IPS DF 19.7 (cell line): ENCODE data around the gene RAB9A.

Experiments
- DNase-seq: peaks from one replicate; pipeline ENCODE4 v3.0.0-alpha.2; 2013; ENCODE audit warnings: low read depth, low spot score

Gene RAB9A

GRCh38 chrX:13747836-13748235, 58.9 kb downstream of the RAB9A start:
- no peak for DNase-seq

GRCh38 chrX:13748486-13748885, 59.6 kb downstream of the RAB9A start:
- no peak for DNase-seq

- DNase-seq = no peak
These were observed 61.3 kb downstream of the RAB9A start for GRCh38 chrX:13750204-13750603.

DNA sequence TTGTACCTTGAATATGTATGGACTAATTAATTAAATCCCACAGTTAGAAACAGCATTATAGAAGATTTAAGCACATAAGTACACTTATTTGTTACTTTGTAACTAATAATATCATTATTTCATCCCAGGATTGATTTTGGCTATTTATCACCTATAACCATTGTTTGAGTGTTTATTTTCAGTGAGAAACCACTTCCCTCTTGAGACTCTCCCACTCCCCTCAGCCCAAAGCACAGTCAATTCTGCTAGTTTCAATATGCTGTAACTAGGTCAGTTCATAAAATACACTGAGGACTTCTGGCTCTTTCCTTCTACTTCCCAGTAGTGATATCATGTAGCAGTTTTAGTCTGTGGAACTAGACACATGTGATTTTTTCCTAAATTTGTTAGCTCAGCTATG, 61.9 kb downstream of the RAB9A start:
- no peak for DNase-seq

GRCh38 chrX:13752141-13752540, 63.2 kb downstream of the RAB9A start:
- DNase-seq = no peak

DNA sequence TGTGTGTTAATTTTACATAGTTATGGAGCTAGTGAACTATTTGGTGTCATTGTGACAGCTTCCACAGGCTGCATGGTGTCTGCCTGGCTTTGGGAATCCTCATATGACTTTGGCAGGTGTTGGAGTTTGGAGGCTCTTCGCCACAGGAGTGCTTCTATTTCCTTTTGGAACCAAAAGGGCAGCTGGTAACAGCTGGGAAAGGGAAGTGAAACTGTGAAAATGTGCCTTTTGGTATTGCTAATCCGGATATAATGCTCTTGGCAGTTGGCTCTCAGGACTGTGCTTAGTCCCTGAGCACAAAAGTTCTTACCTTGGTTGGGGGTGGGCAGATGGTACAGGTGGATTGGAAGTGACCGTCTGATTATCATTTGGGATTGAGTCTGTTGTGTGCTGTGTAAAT, 63.7 kb downstream of the RAB9A start:
- DNase-seq = no peak

DNA sequence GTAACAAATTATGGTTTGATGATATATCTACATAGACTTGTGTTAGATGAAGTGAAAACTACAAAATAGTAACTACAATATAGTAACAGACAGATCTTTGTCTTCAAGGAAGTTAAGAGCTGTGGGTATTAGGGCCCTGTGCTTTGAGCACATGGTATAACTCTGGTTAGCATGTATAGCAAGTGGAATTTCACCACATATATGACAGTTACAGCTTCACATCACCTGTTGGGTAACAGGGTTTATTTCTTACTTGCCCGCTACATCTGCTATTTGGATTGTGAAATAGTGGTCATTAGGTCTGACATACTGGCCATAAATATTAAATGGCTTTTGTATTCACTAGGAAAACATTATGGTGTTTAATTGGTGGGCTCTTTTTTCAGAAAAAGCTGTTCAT, 65.8 kb downstream of the RAB9A start:
- no peak for DNase-seq

DNA sequence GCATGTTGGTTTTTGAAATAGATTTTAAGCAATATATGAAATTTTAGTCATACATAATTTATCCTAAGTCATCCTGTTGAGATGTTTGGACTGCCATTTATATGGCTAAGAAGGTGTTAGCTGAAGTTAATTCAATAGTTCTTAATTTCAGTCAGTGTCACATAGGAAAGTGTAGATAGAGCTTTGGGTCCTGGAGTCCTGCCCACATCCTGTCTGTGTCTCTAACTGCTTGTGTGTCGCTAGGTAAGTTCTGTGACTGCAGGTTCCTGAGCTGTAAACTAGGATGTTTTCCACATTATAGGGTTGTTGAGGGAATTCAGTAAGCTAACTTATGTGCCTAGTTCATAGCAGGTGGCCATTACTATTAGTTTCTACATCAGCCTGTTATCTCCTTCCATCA, 66.3 kb downstream of the RAB9A start:
- no peak for DNase-seq

DNA sequence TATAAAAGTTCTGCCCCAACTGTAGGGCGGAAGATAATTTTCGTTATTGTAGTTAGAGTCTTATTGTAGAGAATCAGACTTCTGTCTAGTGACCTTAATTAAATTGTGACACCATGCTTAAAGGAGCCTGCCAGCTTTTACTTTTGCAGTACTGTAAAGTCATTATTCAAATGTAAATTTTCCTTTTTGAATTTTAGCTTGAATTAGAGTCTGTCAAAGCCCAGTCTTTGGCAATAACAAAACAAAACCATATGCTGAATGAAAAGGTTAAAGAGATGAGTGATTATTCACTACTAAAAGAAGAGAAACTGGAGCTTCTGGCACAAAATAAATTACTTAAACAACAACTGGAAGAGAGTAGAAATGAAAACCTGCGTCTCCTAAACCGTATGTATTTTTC, 67.5 kb downstream of the RAB9A start:
- DNase-seq = no peak

GRCh38 chrX:13759152-13759718, 70.3 kb downstream of the RAB9A start:
- DNase-seq = no peak
